Psoas muscle (tissue), 8 donors: Measurements from ENCODE around the gene PARK7. TPM values are rescaled to one million over a fixed set of nuclear protein-coding genes. Genes with fewer than 3 reads are reported as not detected.

ENCODE experiments used
- ATAC-seq, 4 donors: fragments of 200-7000 bp; cut with Tn5 transposase; one replicate each; pipeline ENCODE4 v1.9.1; 2020; ENCODE audit warnings: moderate library complexity in 3 of 4, mild to moderate bottlenecking in 2 of 4
- DNase-seq, 2 donors: peaks; one replicate each; pipeline ENCODE4 v3.0.0-alpha.2; 2020
- H3K27ac ChIP-seq: fragments of 200-600 bp; one replicate; pipeline ENCODE4 v1.8.0; 2022
- H3K27me3 ChIP-seq, 3 donors: fragments of 200-600 bp in 1 of 3; one replicate each; pipeline versions ENCODE4 v1.6.1 to v1.8.0; 2013 to 2022; ENCODE audit warnings: low read length in 2 of 3, mild to moderate bottlenecking in 2 of 3, moderate library complexity in 1 of 3; ENCODE audit not compliant: insufficient read depth in 3 of 3
- H3K36me3 ChIP-seq, 2 donors: fragments of 200-600 bp in 1 of 2; one replicate each; pipeline versions ENCODE4 v1.6.1 to v1.8.0; 2013 to 2022; ENCODE audit warnings: low read depth in 1 of 2, mild to moderate bottlenecking in 1 of 2, moderate library complexity in 1 of 2; ENCODE audit not compliant: insufficient read depth in 1 of 2
- H3K4me1 ChIP-seq: fragments of 200-600 bp; one replicate; pipeline ENCODE4 v1.8.0; 2022
- H3K4me3 ChIP-seq: fragments of 200-600 bp; one replicate; pipeline ENCODE4 v1.8.0; 2022; ENCODE audit warnings: mild to moderate bottlenecking
- H3K9me3 ChIP-seq: fragments of 200-600 bp; one replicate; pipeline ENCODE4 v1.8.0; 2022
- WGBS, 3 donors: extraction: QIAGEN DNeasy Blood & Tissue Kit; methylation state at CpG; one replicate each; pipeline versions ENCODE4 v1.1.6 to v1.1.7; 2013; 5-methylcytosine and 5-hydroxymethylcytosine counted together
- intact Hi-C, 2 donors: fragments of 100-400 bp; cut with DNase I; formaldehyde crosslinking; loops; one replicate each; pipeline versions ENCODE4 v1.11.0 to v1.14.2; 2022
- polyA plus RNA-seq, 3 donors: library from polyadenylated mRNA; stranded (reverse); fragments of 200-250 nt; gene quantifications; one replicate each; pipeline ENCODE4 v1.2.3, GENCODE V29; 2013
- total RNA-seq, 4 donors: library from RNA; stranded (reverse); fragmentation: NEBNext Ultra II Directional in 2 of 4; extraction: Animal tissue kit (Norgen Biotek cat#: 25700) in 2 of 4; gene quantifications; one replicate each; pipeline versions ENCODE4 v1.2.1 to v1.2.4, GENCODE V29; 2021 to 2023
- TF ChIP-seq, protein P1 (sequence below): fragments of 200-600 bp; IDR thresholded peaks from one replicate; pipeline ENCODE4 v1.8.0; 2022; ENCODE audit warnings: antibody characterized with exemption
- donor health status: healthy with polysubstance abuse.
- donor health status: DM: no; HTN: no; CAD: no; lungs with moderate emphysema.
- donor health status: Bipolar disorder and iron deficiency.
- donor health status: healthy.
- donor health status: DM: yes; HTN: yes; CAD: no.
- donor health status: DM: no; HTN: no; CAD: no.
- donor health status: DM: no; HTN: no; CAD: no.
- donor health status: DM: yes; HTN: yes; CAD: no.

The PARK7 gene
- total and polyA plus RNA-seq, 7 donors, result 389 to 467 (median 430) TPM

DNA sequence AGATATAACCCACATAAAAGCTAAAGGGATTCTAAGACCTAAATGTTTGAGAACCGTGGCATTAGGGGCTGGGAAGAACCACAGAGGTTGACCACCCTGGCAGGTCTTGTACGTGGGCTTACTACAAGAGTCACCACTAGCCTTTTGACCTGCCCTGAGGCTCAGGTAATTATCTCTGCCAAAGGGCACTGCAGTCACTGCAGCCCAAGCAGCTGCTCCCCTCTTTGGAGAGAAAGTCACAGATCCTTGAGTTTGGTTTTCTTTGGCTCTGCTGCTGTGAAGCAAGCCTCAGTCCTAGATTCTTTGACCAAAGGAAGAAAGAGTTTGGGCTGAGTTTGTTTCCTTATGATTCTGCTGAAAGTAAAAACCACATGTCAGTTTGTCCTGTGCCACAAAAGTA is 11.6 kb downstream of the PARK7 start:
- no peak overlapping the region for H3K27ac ChIP-seq
- TF ChIP-seq, protein P1, sequence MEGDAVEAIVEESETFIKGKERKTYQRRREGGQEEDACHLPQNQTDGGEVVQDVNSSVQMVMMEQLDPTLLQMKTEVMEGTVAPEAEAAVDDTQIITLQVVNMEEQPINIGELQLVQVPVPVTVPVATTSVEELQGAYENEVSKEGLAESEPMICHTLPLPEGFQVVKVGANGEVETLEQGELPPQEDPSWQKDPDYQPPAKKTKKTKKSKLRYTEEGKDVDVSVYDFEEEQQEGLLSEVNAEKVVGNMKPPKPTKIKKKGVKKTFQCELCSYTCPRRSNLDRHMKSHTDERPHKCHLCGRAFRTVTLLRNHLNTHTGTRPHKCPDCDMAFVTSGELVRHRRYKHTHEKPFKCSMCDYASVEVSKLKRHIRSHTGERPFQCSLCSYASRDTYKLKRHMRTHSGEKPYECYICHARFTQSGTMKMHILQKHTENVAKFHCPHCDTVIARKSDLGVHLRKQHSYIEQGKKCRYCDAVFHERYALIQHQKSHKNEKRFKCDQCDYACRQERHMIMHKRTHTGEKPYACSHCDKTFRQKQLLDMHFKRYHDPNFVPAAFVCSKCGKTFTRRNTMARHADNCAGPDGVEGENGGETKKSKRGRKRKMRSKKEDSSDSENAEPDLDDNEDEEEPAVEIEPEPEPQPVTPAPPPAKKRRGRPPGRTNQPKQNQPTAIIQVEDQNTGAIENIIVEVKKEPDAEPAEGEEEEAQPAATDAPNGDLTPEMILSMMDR, result no peak
- DNase-seq, result no peak
- intact Hi-C loops, result no loop called here
- peaks cover 18 to 74% of the 10 kb centered on the region in 2 donors for H3K36me3 ChIP-seq
- H3K4me1 ChIP-seq, result peaks cover 20% of the 10 kb centered on the region
- no peak for ATAC-seq
- no peak overlapping the region for H3K4me3 ChIP-seq
- no peaks in the 10 kb centered on the region for H3K9me3 ChIP-seq
- no peaks in the 10 kb centered on the region for H3K27me3 ChIP-seq
- WGBS, 3 donors, result 94 to 100% (median 94%) methylated on average over 2 of the region's 2 CpGs

DNA sequence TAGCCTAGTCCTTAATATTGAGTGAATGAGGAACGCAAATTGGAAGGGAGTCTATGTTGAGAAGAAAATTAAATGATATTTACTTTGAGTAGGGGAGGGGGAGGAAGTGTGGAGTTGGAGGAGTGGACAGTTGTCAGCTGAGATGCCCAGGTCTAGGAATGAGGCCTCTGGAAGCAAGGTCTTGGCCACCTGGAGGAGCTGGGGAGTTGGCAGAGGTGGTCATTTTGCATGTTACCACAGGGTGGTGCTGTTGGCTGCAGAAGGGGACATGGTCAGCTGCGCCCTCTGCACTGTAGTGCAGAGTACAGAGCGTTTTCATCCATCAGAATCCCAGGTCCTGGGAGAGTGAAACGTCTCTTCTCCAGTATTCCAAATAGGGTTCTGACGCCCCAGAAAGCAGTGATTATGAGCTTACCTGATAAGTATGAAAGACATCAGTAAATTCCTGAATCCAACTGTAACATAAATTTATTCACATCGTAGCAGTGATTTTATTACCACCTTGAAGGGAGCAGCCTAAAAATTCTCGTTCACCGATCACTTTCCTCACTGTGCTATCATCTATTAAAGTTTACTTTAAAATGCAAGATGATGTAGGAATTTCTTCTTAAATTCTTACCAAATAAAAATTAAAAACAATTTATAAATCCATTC is 13.8 kb downstream of the PARK7 start:
- WGBS, 3 donors, result 55 to 71% (median 58%) methylated on average over 8 of the region's 8 CpGs
- Histone ChIP-seq H3K9me3 (no peaks in the 10 kb centered on the region), H3K4me3 (no peak overlapping the region), H3K27ac (peak overlapping the region; percentile 32), H3K36me3 (peaks cover 15 to 75% of the 10 kb centered on the region in 2 donors), H3K27me3 (no peaks in the 10 kb centered on the region), H3K4me1 (peaks cover 19% of the 10 kb centered on the region)
- intact Hi-C loops, result loop anchor here (1.0 to 5.0 kb wide), 4 partner anchors 37 to 374 kb away; no protein-coding TSS in a partner anchor
- ATAC-seq (peak; percentile 95 to 98 (median 97)), DNase-seq (peak; percentile 62 to 83)
- TF ChIP-seq, protein P1, result peak; percentile 91

DNA sequence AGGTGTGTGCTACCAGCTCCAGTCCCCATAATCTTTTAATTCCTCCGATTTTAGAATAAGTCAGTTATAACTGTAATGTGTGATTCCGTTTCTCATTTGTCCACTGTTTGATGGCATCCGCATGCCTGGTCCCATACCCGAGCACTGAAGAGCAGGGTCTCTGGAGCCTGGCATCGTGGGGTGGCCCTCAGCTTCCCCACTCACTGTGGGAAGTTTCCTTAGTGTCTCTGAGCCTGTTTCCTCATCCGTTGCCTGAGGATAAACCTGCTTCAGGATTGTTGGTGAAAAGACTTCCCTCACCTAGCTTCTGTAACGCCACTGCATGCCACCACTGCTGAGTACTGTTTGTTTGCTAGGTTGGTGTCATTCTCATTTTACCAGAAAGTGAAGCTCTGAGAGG is 19.5 kb downstream of the PARK7 start:
- no peak overlapping the region for H3K4me3 ChIP-seq
- TF ChIP-seq, protein P1, result no peak
- WGBS, 3 donors, result 85 to 89% (median 88%) methylated on average over 7 of the region's 7 CpGs
- H3K27ac ChIP-seq, result no peak overlapping the region
- intact Hi-C loops, result no loop called here
- no peaks in the 10 kb centered on the region for H3K9me3 ChIP-seq
- peaks cover 10 to 89% of the 10 kb centered on the region in 2 donors for H3K36me3 ChIP-seq
- no peaks in the 10 kb centered on the region for H3K27me3 ChIP-seq
- H3K4me1 ChIP-seq, result peaks cover 25% of the 10 kb centered on the region
- ATAC-seq, result no peak
- DNase-seq, result no peak

DNA sequence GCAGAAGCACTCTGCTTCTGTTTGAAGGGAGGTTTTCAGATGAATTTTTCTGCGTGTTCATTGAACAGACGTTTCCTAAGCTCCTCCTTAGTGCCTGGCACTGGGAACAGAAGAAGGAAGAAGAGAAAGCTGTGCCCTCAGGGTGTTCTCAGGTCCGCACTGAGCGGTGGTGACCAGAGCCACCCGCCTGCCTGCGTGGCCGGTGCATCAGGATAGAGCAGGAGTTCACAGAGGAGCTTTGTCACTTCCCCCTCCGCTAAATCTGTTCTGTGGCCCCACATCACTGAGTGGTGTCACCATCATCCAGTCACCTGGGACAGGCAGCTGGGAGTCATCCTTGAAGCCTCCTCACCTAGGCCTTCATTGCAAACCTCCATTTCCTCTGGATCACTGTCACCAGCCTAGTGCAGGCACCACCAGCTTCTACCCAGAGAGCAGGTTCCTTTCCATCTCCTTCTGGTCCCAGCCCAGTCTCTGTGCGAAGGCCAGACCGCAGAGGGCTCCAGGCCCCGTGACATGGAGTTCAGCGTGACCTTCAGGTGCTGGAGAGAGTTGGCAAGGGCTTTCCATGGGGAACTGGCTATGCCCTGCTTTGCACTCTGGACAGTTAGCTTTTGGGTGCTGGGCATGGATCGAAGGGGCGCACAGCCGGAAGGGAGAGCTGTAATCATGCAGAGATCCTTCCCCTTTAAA is 21.7 kb downstream of the PARK7 start:
- H3K4me1 ChIP-seq, result peaks cover 15% of the 10 kb centered on the region
- H3K4me3 ChIP-seq, result no peak overlapping the region
- ATAC-seq (peak; percentile 25 to 43 (median 26)), DNase-seq (no peak)
- 83 to 93% (median 84%) methylated on average over 15 of the region's 15 CpGs for WGBS, 3 donors
- H3K27me3 ChIP-seq, result no peaks in the 10 kb centered on the region
- H3K27ac ChIP-seq, result no peak overlapping the region
- H3K36me3 ChIP-seq, result peaks cover 4 to 75% of the 10 kb centered on the region in 2 donors
- H3K9me3 ChIP-seq, result no peaks in the 10 kb centered on the region
- intact Hi-C loops, result no loop called here
- TF ChIP-seq, protein P1, result no peak
